OCI-LY3 (cell line): ENCODE measurements around the gene SRP54.

Experiments used
- EZH2phosphoT487 ChIP-seq: fragments of 200-600 bp; shearing (Covaris generic); IDR thresholded peaks from 2 replicates; pipeline ENCODE4 v1.6.1; 2018; ENCODE audit warnings: antibody characterized with exemption, mixed run types, low read depth
- TF ChIP-seq, protein P1 (sequence below): fragments of 200-600, 300-600 bp; sonication (generic); IDR thresholded peaks from 2 replicates; pipeline ENCODE4 v1.5.1; 2014; ENCODE audit warnings: antibody characterized with exemption, low read length, low read depth

- TF ChIP-seq, protein P1, sequence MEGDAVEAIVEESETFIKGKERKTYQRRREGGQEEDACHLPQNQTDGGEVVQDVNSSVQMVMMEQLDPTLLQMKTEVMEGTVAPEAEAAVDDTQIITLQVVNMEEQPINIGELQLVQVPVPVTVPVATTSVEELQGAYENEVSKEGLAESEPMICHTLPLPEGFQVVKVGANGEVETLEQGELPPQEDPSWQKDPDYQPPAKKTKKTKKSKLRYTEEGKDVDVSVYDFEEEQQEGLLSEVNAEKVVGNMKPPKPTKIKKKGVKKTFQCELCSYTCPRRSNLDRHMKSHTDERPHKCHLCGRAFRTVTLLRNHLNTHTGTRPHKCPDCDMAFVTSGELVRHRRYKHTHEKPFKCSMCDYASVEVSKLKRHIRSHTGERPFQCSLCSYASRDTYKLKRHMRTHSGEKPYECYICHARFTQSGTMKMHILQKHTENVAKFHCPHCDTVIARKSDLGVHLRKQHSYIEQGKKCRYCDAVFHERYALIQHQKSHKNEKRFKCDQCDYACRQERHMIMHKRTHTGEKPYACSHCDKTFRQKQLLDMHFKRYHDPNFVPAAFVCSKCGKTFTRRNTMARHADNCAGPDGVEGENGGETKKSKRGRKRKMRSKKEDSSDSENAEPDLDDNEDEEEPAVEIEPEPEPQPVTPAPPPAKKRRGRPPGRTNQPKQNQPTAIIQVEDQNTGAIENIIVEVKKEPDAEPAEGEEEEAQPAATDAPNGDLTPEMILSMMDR = no peak
- no peak for TF ChIP-seq EZH2phosphoT487
Measured at GRCh38 chr14:34970665-34971064, 12.1 kb upstream of the SRP54 start.
